HG03469 (cell line): ENCODE results near the gene TMEM37.

Experiments
- ATAC-seq: cut with Tn5 transposase; IDR thresholded peaks from one replicate; pipeline ENCODE4 v1.9.1; 2021; ENCODE audit warnings: mild to moderate bottlenecking, moderate library complexity, moderate number of reproducible peaks; ENCODE audit not compliant: unreplicated experiment

Gene TMEM37

GRCh38 chr2:119432851-119433522 lies 1.3 kb downstream of the TMEM37 start:
- no peak for ATAC-seq

- ATAC-seq, result no peak
These were observed 2.1 kb downstream of the TMEM37 start for GRCh38 chr2:119433636-119434327.

GRCh38 chr2:119434664-119435063 lies 3.0 kb downstream of the TMEM37 start:
- ATAC-seq, result no peak

- no peak for ATAC-seq
These were observed 3.7 kb downstream of the TMEM37 start for GRCh38 chr2:119435081-119435952.

GRCh38 chr2:119435953-119436297 lies 4.3 kb downstream of the TMEM37 start:
- no peak for ATAC-seq

- ATAC-seq, result no peak
These were observed 5.5 kb downstream of the TMEM37 start for GRCh38 chr2:119436993-119437772.

GRCh38 chr2:119438128-119438656 lies 6.5 kb downstream of the TMEM37 start:
- no peak for ATAC-seq

- no peak for ATAC-seq
These were observed 7.2 kb downstream of the TMEM37 start for GRCh38 chr2:119438726-119439284.

- ATAC-seq, result no peak
These were observed 8.2 kb downstream of the TMEM37 start for GRCh38 chr2:119439574-119440500.

- ATAC-seq, result no peak
These were observed 8.8 kb downstream of the TMEM37 start for GRCh38 chr2:119440501-119440870.

- no peak for ATAC-seq
These were observed 9.2 kb downstream of the TMEM37 start for GRCh38 chr2:119440873-119441272.

- no peak for ATAC-seq
These were observed 9.9 kb downstream of the TMEM37 start for GRCh38 chr2:119441376-119442225.

GRCh38 chr2:119442226-119442619 lies 10.6 kb downstream of the TMEM37 start:
- no peak for ATAC-seq

GRCh38 chr2:119442850-119443249 lies 11.2 kb downstream of the TMEM37 start:
- no peak for ATAC-seq

- ATAC-seq, result no peak
These were observed 14.4 kb downstream of the TMEM37 start for GRCh38 chr2:119446037-119446436.

- no peak for ATAC-seq
These were observed 16.9 kb downstream of the TMEM37 start for GRCh38 chr2:119448427-119449141.

- no peak for ATAC-seq
These were observed 17.9 kb downstream of the TMEM37 start for GRCh38 chr2:119449521-119449920.
